ENCODE data around the gene LYG1. TPM values are rescaled to one million over a fixed set of nuclear protein-coding genes. Genes with fewer than 3 reads are reported as not detected.
A peak's percentile ranks its signal among the peaks of the same experiment; 100 is the strongest.

Gene LYG1
- total RNA-seq, 4 donors from 2014 or later: 0.50 to 0.65 (median 0.57) TPM; not detected in 1

DNA sequence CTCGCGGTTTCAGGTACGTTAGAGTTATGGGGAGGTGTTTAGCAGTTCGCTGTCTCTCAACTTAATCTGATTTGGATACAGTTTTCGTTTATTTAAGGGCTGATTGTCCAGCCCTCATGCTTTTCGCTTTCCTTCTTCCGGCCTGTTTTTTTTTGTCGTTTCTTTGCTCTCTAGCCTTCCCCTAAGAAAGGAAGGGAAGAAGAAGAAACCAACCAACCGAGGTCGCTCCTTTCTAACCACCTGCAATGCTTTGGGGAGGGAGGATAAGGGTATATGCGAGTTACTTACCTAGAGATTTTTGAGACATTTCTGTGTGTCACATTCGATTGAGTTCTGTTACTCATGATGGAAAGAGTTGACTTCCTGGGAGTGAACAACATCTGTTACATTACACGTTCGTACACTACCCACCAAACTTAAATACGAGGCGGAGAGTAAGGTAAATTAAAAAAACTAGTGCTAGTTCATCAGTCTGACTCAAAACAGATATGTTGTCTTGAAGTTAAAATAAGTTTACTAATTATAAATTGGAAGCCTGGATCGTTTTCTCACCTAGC, 37.1 kb upstream of the LYG1 start:
- H3K36me3 ChIP-seq: peaks cover 0 to under 1% (median 0%) of the 10 kb centered on the region in 4 donors
- intact Hi-C loops (cut with DNase I): loop anchor here (5.0 to 10.0 kb wide), 2 partner anchors 156 to 183 kb away; partner anchors contain the start of genes LIPT1, MITD1, MRPL30 and TSGA10
- TF ChIP-seq, protein P1, sequence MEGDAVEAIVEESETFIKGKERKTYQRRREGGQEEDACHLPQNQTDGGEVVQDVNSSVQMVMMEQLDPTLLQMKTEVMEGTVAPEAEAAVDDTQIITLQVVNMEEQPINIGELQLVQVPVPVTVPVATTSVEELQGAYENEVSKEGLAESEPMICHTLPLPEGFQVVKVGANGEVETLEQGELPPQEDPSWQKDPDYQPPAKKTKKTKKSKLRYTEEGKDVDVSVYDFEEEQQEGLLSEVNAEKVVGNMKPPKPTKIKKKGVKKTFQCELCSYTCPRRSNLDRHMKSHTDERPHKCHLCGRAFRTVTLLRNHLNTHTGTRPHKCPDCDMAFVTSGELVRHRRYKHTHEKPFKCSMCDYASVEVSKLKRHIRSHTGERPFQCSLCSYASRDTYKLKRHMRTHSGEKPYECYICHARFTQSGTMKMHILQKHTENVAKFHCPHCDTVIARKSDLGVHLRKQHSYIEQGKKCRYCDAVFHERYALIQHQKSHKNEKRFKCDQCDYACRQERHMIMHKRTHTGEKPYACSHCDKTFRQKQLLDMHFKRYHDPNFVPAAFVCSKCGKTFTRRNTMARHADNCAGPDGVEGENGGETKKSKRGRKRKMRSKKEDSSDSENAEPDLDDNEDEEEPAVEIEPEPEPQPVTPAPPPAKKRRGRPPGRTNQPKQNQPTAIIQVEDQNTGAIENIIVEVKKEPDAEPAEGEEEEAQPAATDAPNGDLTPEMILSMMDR (IDR thresholded peaks at IDR 0.05): no peak
- TF ChIP-seq POLR2A (IDR thresholded peaks at IDR 0.05; ENCODE audit: low read depth): no peak
- no peak for TF ChIP-seq POLR2AphosphoS5 (IDR thresholded peaks at IDR 0.05)
- no peak for TF ChIP-seq EP300 (IDR thresholded peaks at IDR 0.05)
- no peak for DNase-seq (ENCODE audit: extremely low spot score)
- no peaks in the 10 kb centered on the region for H3K9me3 ChIP-seq
- peak overlapping the region; percentile 68 to 94 (median 82) for H3K4me3 ChIP-seq
- 5% methylated on average over 17 of the region's 17 CpGs for WGBS
- H3K27me3 ChIP-seq: no peaks in the 10 kb centered on the region
- H3K27ac ChIP-seq (replicated peaks in 1 of 4): peak overlapping the region; percentile 82 to 93 (median 89)
- peaks cover 41 to 56% (median 53%) of the 10 kb centered on the region in 4 donors for H3K4me1 ChIP-seq

DNA sequence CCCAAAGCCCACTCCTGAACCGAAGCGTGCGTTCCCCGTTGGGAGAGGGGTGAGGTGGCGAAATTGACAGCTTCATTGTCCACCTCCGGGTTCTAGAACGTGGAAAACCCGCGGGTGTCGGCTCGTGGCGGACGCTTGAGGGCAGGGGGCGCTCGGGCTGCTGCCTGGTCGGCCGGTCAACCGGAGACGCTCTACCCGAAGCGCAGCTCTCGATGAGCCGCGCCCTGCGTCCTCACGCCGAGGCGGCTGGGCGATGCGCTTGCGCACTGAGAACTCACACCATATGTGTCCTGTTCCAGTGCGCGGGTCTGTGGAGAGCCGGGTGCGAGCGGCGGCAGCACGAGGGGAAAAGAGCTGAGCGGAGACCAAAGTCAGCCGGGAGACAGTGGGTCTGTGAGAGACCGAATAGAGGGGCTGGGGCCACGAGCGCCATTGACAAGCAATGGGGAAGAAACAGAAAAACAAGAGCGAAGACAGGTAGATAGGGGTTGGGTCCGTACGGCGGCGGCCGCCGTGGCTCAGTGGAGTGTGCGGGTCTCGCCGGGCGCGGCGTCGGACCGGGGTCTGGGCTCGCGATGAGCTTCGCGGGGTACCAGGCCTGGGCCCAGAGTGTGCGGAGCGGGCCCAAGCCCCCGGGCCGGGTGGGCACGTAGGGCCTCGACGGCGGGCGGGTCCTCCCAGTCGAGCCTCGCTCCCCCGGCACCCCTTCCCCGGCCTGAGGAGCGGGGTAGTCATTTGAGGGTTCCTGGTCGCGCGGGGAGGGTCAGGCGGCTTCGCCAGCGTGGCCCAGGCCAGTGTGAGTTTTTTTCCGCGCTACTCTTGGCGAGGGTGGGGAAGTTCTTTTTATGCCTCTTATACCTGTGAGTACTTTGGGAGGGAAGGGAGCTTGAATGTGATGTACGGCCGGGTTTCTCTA, 36.4 kb upstream of the LYG1 start, which contains the start of gene EIF5B:
Gene EIF5B, plus strand, starts transcription at position 277 of the 916 bp plus-strand sequence. Its CDS starts 166 bp downstream, at position 443.
- peaks cover under 1 to 8% (median 5%) of the 10 kb centered on the region in 4 donors for H3K36me3 ChIP-seq
- intact Hi-C loops (cut with DNase I): loop anchor here (2.0 to 10.0 kb wide), 3 partner anchors 153 to 183 kb away; partner anchors contain the start of genes LIPT1, MITD1, MRPL30 and REV1
- H3K9me3 ChIP-seq: no peaks in the 10 kb centered on the region
- peak within 1 kb of the TSS; percentile 82 to 93 (median 90) for H3K27ac ChIP-seq (replicated peaks in 1 of 4)
- H3K4me3 ChIP-seq: peak within 1 kb of the TSS; percentile 68 to 94 (median 82)
- DNase-seq (ENCODE audit: extremely low spot score): peak; percentile 98
- WGBS: 0% methylated on average over 31 of the region's 87 CpGs
- H3K27me3 ChIP-seq: no peaks in the 10 kb centered on the region
- H3K4me1 ChIP-seq: peaks cover 41 to 56% (median 53%) of the 10 kb centered on the region in 4 donors
- TF ChIP-seq, protein P1 (IDR thresholded peaks at IDR 0.05): peak; percentile 58 to 69 (median 67)
- no peak for TF ChIP-seq EP300 (IDR thresholded peaks at IDR 0.05)
- TF ChIP-seq POLR2AphosphoS5 (IDR thresholded peaks at IDR 0.05): peak; percentile 88 to 97
- TF ChIP-seq POLR2A (IDR thresholded peaks at IDR 0.05; ENCODE audit: low read depth): no peak

DNA sequence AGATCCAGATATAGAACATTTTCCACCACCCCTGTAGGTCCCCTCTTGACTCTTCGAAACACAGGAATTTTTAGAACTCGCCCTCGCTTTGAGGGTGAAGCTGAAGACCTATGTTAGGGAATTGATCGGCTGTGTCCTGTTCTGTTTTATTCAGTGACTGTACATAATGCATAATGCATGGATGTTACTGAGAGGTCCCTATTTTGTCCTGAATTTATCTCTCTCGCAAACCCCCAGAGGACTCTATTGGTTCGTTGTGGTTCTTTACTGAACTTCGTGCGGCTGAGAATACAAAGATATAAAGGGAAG, 35.8 kb upstream of the LYG1 start:
- Histone ChIP-seq H3K27me3 (no peaks in the 10 kb centered on the region), H3K4me1 (peaks cover 41 to 56% (median 53%) of the 10 kb centered on the region in 4 donors), H3K9me3 (no peaks in the 10 kb centered on the region), H3K36me3 (peaks cover 6 to 14% (median 11%) of the 10 kb centered on the region in 4 donors), H3K27ac (replicated peaks in 1 of 4) (peak overlapping the region; percentile 82 to 93 (median 89)), H3K4me3 (peak overlapping the region; percentile 68 to 94 (median 82))
- intact Hi-C loops (cut with DNase I): loop anchor here (2.0 to 10.0 kb wide), 3 partner anchors 154 to 182 kb away; partner anchors contain the start of genes LIPT1, MITD1, MRPL30 and REV1
- TF ChIP-seq POLR2A (IDR thresholded peaks at IDR 0.05; ENCODE audit: low read depth) (no peak), POLR2AphosphoS5 (IDR thresholded peaks at IDR 0.05) (no peak), EP300 (IDR thresholded peaks at IDR 0.05) (no peak)
- TF ChIP-seq, protein P1 (IDR thresholded peaks at IDR 0.05): no peak
- WGBS: 1% methylated on average over 8 of the region's 8 CpGs
- DNase-seq (ENCODE audit: extremely low spot score): no peak

DNA sequence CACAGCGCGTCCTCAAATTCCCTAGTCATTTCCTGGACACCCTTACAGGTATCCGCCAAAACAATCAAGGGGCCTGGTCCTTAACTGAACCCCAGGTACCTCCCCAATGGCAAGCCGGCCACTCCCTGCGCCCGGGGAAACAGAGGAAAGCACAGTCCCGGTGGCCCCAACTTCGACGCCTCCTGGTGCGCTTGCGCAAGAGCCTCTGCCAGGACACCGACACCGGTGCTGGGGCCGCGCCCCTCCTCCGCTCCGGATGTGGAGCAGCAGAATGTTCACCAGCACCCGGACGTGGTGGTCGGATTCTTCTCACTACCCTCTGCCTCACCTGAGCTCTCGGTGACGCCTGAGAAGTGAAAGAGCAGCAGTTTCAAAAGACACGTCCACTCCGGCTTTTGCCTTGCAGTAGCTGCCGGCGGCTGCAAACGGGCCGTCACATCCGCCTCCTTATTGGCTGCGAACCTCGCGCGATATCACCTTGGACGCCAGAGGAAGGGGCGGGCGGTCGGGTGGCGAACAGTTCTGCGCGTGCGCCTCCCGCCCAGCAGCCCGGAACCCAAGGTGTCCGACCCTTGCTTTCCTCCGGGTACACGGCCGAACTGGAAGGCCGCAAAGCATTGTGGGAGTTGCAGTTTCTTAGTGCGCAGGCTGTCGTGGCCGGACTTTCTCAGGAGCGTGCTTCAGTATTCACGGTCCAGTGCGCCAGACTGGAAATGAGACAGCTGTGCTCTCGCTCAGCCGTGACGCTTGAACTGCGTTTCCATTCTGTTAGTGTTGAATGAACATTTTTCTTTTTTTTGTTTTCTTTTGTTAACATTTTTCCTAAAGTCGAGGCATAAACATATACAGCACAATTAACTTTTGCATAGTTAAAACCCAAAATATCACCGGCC, 35.2 kb upstream of the LYG1 start, which contains the start of gene TXNDC9:
Gene TXNDC9, minus strand, starts transcription at position 423 of the 893 bp plus-strand sequence. CDS start 3,123 bp downstream, outside the sequence.
- intact Hi-C loops (cut with DNase I): loop anchor here (2.0 to 10.0 kb wide), 3 partner anchors 154 to 181 kb away; partner anchors contain the start of genes LIPT1, MITD1, MRPL30 and REV1
- Histone ChIP-seq H3K27ac (replicated peaks in 1 of 4) (peak within 1 kb of the TSS; percentile 82 to 93 (median 90)), H3K4me1 (peaks cover 41 to 53% (median 51%) of the 10 kb centered on the region in 4 donors), H3K36me3 (peaks cover 12 to 20% (median 17%) of the 10 kb centered on the region in 4 donors), H3K4me3 (peak within 1 kb of the TSS; percentile 68 to 94 (median 82)), H3K27me3 (no peaks in the 10 kb centered on the region), H3K9me3 (no peaks in the 10 kb centered on the region)
- WGBS: 0% methylated on average over 29 of the region's 60 CpGs
- peak; percentile 99 for DNase-seq (ENCODE audit: extremely low spot score)
- TF ChIP-seq, protein P1 (IDR thresholded peaks at IDR 0.05): peak in 1 of 3 experiments; percentile 29
- peak; percentile 2 for TF ChIP-seq POLR2A (IDR thresholded peaks at IDR 0.05; ENCODE audit: low read depth)
- TF ChIP-seq POLR2AphosphoS5 (IDR thresholded peaks at IDR 0.05): peak; percentile 94 to 98
- no peak for TF ChIP-seq EP300 (IDR thresholded peaks at IDR 0.05)

Measured in esophagus muscularis mucosa (tissue), 4 donors.